ENCODE results near the gene ADAM30. TPM values are rescaled to one million over a fixed set of nuclear protein-coding genes. Genes with fewer than 3 reads are reported as not detected.

ADAM30 gene
- total RNA-seq, 4 donors from 2014 or later, result not detected

DNA sequence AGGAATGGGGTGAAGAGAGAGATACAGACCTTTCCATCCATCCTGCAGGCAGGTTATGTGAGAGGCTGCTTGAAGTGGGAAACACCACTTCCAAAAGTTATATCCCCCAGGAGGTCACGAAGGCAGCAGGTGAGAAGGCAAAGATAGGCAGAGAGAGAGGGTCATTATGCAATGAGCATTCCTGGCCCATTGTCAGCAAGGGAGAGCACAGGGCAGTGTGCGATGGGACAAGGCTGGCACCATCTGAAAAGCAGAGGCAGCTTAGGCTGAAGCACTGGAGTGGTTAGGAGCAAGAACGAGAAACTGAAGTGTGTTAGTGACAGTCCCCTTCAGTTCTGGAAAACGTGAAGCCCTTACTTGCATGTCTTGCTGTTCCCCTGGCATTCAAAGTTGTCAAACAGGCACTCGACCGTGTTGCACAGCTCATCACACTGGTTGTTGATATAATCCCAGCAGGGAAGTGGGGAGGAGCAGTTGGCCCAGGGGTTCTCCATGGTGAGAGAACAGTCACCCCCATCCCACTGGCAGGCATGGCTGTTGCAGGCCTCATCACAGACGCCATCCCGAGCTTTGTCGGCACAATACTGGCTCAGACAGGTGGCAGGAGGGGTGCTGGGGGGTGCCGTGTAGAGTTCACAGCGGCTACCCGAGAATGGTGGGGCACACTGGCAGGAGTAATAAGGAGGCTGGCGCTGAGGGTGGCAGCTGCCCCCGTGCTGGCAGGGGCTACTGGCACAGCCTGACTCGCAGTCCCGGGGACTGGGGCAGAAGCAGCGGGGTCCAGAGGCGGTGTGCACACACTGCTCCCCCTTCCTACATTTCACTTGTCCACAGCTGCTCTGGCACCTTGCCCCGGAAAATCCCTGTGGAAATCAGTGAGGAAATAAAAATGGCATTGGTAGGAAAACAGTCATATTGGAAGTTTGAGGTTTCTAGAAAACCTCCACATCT, 28.9 kb upstream of the ADAM30 start:
- H3K9me3 ChIP-seq, result no peaks in the 10 kb centered on the region
- no peak overlapping the region for H3K27ac ChIP-seq
- no peak overlapping the region for H3K4me3 ChIP-seq
- WGBS, result 82% methylated on average over 16 of the region's 19 CpGs
- DNase-seq (ENCODE audit: low spot score in 2 of 2), result no peak
- H3K4me1 ChIP-seq, result no peaks in the 10 kb centered on the region
- no peaks in the 10 kb centered on the region for H3K27me3 ChIP-seq
- H3K36me3 ChIP-seq, result peaks cover 93% of the 10 kb centered on the region
- TF ChIP-seq CTCF (IDR thresholded peaks at IDR 0.05) (no peak), POLR2A (IDR thresholded peaks at IDR 0.05) (no peak), POLR2AphosphoS5 (IDR thresholded peaks at IDR 0.05) (no peak), EP300 (IDR thresholded peaks at IDR 0.05) (no peak)

DNA sequence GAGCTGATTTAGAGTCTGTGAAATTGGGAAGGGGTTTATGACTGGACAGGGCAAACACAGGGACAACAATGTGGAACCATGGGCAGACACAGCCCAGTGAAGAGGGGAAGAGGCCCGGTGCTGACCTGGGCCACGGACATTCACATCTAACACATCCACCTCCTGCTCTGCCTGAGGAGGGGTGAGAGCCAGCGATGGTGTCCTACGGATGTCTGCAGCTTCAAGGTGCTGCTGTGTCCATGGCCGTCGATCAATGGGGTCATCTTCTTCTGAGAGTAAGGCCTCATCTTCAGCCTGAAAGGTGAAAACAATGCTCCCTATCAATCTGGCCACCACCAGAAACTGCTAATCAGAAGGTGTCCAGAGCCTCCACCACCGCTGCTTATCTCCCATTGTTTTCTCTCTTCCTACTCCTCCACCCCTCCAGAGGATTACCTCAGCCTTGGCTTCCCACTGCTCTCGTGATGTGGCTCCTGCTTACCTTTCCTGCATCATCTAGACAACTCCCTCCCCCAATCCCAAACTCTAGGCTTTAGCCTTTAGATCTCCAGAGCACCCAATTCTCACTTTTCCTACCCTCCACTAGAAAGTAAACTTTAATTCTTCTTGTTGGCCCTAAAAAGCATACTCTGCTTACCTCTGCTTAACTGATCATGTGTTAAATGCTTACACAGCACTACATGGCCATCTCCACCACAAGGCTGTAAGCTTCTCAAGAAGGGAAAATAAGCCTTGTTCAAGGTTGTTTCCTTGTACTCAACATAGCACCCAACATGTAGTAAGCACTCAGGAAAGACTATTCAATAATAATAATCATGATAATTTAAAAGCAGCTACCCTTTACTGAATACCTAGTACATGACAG, 24.0 kb upstream of the ADAM30 start:
- WGBS, result 91% methylated on average over 8 of the region's 8 CpGs
- no peak for DNase-seq (ENCODE audit: low spot score in 2 of 2)
- no peaks in the 10 kb centered on the region for H3K9me3 ChIP-seq
- H3K27me3 ChIP-seq, result no peaks in the 10 kb centered on the region
- no peak overlapping the region for H3K4me3 ChIP-seq
- H3K36me3 ChIP-seq, result peaks cover 98% of the 10 kb centered on the region
- no peak overlapping the region for H3K27ac ChIP-seq
- H3K4me1 ChIP-seq, result no peaks in the 10 kb centered on the region
- TF ChIP-seq POLR2AphosphoS5 (IDR thresholded peaks at IDR 0.05) (no peak), POLR2A (IDR thresholded peaks at IDR 0.05) (no peak), CTCF (IDR thresholded peaks at IDR 0.05) (no peak), EP300 (IDR thresholded peaks at IDR 0.05) (no peak)

- no peak for DNase-seq (ENCODE audit: low spot score in 2 of 2)
- Histone ChIP-seq H3K27me3 (no peaks in the 10 kb centered on the region), H3K4me3 (no peak overlapping the region), H3K36me3 (peaks cover 98% of the 10 kb centered on the region), H3K4me1 (no peaks in the 10 kb centered on the region), H3K27ac (no peak overlapping the region), H3K9me3 (no peaks in the 10 kb centered on the region)
- WGBS, result 92% methylated on average over 7 of the region's 7 CpGs
- TF ChIP-seq EP300 (IDR thresholded peaks at IDR 0.05) (no peak), CTCF (IDR thresholded peaks at IDR 0.05) (no peak)
These were observed 22.9 kb upstream of the ADAM30 start for GRCh38 chr1:119919241-119919640.

- peaks cover 94% of the 10 kb centered on the region for H3K36me3 ChIP-seq
These were observed 22.0 kb upstream of the ADAM30 start for GRCh38 chr1:119918301-119918700.

More at GRCh38 chr1:119918301-119918700, 22.0 kb upstream of the ADAM30 start:
- H3K9me3 ChIP-seq, result no peaks in the 10 kb centered on the region
- H3K27ac ChIP-seq, result no peak overlapping the region
- H3K4me1 ChIP-seq, result no peaks in the 10 kb centered on the region
- WGBS, result 96% methylated on average over 7 of the region's 7 CpGs
- no peaks in the 10 kb centered on the region for H3K27me3 ChIP-seq
- DNase-seq (ENCODE audit: low spot score in 2 of 2), result no peak
- TF ChIP-seq POLR2AphosphoS5 (IDR thresholded peaks at IDR 0.05), result no peak
- TF ChIP-seq CTCF (IDR thresholded peaks at IDR 0.05), result no peak
- TF ChIP-seq POLR2A (IDR thresholded peaks at IDR 0.05), result no peak
- TF ChIP-seq EP300 (IDR thresholded peaks at IDR 0.05), result no peak
- H3K4me3 ChIP-seq, result no peak overlapping the region

All from suprapubic skin (tissue), 4 donors.